GM19023 (cell line): ENCODE results near the gene BCAN.
"Not testable (repeated sequence)": the region's sequence is repeated elsewhere in the genome, so short reads cannot be mapped to it uniquely, and the experiment has no call there.

ENCODE experiments used
- ATAC-seq: cut with Tn5 transposase; IDR thresholded peaks from one replicate; pipeline ENCODE4 v1.9.1; 2021; ENCODE audit warnings: mild to moderate bottlenecking, moderate library complexity; ENCODE audit not compliant: unreplicated experiment

BCAN gene, protein sequence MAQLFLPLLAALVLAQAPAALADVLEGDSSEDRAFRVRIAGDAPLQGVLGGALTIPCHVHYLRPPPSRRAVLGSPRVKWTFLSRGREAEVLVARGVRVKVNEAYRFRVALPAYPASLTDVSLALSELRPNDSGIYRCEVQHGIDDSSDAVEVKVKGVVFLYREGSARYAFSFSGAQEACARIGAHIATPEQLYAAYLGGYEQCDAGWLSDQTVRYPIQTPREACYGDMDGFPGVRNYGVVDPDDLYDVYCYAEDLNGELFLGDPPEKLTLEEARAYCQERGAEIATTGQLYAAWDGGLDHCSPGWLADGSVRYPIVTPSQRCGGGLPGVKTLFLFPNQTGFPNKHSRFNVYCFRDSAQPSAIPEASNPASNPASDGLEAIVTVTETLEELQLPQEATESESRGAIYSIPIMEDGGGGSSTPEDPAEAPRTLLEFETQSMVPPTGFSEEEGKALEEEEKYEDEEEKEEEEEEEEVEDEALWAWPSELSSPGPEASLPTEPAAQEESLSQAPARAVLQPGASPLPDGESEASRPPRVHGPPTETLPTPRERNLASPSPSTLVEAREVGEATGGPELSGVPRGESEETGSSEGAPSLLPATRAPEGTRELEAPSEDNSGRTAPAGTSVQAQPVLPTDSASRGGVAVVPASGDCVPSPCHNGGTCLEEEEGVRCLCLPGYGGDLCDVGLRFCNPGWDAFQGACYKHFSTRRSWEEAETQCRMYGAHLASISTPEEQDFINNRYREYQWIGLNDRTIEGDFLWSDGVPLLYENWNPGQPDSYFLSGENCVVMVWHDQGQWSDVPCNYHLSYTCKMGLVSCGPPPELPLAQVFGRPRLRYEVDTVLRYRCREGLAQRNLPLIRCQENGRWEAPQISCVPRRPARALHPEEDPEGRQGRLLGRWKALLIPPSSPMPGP

DNA sequence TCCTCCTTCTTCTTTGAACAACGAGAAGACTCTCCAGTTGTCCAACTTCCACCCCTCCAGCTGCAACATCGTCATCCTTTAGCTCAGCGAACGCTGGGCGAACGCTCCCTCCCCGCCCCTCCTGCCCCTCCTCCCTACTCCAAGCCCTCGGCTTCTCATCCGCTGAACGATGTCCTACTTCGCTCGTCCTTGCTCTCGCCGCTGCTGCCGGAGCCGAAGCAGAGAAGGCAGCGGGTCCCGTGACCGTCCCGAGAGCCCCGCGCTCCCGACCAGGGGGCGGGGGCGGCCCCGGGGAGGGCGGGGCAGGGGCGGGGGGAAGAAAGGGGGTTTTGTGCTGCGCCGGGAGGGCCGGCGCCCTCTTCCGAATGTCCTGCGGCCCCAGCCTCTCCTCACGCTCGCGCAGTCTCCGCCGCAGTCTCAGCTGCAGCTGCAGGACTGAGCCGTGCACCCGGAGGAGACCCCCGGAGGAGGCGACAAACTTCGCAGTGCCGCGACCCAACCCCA is at the start of gene BCAN:
TSS of gene BCAN (plus strand) at position 357 of the 504 bp plus-strand sequence. CDS start 3,938 bp downstream, outside the sequence.
- ATAC-seq, result no peak

DNA sequence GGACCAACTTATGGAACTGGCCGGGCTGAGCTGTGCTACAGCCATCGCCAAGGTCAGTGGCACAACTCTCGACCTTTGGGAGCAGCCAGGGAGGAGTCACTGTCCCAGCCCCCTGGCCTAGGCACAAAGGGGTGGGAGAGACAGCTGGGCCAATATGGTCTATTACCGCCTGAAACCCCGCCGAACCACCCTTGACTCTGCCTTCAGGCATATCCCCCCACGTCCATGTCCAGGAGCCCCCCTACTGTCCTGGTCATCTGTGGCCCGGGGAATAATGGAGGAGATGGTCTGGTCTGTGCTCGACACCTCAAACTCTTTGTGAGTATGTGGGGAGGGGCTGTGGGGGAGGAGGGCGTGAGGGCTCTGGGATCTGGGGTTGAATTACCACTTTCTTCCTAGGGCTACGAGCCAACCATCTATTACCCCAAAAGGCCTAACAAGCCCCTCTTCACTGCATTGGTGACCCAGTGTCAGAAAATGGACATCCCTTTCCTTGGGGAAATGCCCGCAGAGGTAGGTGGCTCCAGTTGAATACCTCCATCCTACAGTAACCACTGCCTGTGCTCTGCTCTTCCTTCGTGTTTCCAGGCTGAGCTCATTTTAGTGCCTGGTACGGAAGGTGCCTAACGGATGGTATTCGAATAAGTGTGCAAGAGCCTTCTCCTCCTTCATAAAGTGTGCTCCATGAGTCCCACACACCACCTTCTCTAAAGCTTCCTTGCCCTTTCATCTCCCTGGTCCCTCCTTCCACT is 49.6 kb upstream of the BCAN start:
- no peak for ATAC-seq

DNA sequence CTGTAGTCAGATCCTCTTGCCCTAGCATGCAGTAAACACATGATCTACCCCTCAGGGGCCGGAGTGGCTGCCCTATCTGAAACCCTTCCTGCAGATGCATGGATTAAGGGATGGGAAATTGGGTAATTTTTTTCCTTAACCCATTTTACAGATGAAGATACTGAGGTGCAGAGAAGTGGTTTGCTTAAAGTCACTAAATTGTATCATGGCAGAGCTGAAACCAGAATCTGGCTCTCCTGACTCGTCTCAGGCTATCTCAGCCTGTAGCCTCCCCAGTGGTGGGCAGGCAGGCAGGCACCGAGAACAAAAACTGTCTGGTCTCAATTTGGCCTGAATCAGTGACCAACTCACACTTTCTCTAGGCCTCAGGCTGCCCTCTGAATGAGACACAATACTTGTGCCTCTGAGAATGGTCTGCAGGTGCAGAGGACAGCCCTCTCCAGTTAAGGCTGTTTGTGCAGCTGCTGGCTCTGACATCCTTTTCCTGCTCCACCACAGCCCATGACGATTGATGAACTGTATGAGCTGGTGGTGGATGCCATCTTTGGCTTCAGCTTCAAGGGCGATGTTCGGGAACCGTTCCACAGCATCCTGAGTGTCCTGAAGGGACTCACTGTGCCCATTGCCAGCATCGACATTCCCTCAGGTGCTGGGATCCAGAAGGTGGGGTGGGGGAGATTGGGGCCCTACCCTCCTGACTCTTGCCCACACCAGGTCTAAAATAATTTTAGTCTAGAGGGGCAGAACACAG is 48.8 kb upstream of the BCAN start:
- no peak for ATAC-seq

DNA sequence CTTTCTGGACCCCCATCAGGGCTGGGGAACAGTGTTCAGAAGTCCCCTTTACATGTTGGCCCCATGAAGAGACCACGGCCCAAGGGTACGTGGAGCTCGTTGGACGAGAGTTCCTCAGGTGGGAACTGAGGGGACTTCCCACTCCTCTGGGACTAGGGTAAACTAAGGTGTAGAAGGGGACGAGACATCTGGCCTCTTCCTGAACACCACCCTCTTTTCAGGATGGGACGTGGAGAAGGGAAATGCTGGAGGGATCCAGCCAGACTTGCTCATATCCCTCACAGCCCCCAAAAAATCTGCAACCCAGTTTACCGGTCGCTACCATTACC is 48.3 kb upstream of the BCAN start:
- no peak for ATAC-seq

DNA sequence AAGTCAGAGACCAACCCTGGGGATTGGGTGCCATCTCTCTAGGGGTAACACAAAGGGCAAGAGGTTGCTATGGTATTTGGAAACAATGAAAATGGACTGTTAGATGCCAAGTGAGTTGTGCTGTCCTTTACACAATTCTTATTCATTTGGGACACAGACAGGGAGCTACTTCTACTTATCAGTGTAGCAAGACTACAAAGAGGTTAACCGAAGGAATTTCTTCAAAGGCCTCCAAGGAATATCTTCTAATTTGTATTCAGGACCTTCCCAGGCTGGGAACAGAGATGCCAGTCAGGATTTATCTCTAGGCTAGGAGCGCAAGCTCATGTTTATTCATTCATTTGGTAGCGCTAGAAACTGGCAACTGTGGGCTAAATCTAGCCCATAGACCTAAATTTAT is 47.7 kb upstream of the BCAN start:
- no peak for ATAC-seq

DNA sequence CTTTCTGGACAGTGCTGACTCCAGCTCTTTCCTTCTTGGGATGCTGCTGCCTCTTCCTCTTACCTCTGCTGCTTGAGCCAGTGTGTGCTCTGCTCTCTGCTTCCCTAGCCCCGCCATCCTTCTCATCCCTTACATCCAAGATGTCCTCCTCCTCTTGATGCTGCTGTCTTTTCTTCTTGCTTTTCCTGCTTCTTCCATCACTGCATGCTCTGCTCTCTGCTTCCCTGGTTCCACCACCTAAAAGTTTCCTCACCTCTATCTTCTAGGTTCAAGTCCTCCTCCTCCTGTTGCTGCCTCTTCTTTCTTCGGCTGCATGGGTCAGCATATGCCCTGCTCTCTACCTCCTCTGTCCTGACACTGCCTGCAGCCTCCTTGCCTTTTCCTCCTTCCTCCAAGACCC is 46.9 kb upstream of the BCAN start:
- no peak for ATAC-seq

DNA sequence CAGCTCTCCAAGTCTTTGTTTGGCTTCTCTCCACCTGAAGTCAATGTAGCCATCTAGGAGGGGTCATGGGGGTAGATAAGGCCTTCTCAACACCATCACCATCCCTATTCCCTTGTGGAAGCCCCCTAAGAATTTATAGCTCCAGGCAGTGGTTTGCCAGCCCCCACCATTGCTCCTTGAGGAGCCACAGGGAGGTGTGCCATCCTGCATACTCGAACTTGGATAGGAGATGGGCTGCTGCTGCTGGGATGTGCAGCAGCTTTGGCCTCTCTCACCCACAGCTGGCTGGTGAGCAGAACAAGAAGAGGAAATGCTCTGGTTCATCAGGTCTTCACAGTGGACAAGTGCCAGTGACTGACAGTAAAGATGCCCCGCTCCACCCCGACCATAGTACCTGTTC is 45.5 kb upstream of the BCAN start:
- no peak for ATAC-seq

DNA sequence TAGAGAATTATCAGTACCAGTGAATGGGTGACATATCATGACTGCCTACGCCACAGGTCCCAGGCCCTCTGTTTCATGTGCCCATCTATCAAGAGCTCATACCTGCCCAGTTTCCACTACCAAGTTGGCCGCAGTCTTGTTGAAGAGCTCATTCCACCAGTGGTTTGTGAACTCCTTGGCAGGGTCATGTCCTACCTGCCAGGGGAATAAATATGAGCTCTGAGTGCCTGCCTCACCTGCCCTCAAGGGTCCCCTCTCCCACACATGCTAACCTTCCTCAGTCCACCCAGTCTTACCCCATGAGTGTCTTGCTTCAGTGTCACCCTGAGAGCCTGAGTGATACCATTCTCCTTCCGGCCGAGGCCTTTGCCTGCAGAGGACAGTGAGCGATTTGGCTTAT is 43.8 kb upstream of the BCAN start:
- no peak for ATAC-seq

DNA sequence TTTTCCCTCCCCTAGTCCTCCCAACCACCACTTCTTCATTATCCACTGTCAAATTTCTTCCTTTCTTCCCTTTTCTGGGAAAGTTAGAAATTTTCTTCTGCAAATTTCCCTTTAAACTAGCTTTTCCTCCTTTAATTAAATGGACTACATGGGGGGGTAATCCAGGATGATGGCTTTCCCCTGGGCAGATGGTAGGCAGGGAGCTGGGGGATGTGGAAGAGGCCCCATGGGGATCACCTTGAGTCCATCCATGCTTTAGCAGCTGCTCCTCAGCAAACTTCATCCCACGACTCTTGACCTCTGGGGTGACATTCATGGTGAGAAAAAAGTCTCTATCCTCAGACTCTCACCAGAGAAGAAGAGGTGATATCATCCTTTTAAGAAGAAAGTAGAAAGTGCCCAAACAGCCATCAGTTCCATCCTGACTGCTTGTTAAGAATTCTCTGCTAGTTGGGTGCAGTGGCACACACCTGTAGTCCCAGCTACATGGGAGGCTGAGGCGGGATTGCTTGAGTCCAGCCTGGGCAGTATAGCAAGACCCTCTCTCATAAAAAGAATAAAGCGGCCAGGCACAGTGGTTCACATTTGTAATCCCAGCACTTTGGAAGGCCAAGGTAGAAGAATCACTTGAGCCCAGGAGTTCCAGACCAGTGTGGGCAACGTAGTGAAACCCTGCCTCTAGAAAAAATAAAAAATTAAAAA is 43.0 kb upstream of the BCAN start:
- no peak for ATAC-seq

DNA sequence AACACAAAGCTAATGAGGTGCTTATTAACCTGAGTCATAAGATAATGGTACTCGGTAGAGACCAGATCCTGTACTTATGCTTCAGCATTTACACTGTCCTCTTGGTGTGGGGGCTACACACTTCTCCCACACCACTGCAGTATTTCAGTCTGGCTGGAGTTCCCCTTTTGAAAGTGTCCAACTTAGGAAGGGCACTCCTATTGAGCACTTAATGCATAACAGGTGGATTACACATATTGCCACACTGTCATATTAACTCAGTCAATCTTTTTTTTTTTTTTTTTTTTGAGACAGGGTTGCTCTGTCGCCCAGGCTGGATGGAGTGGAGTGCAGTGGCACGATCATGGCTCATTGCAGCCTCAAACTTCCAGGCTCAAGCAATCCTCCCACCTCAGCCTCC is 42.1 kb upstream of the BCAN start:
- ATAC-seq, result no peak

DNA sequence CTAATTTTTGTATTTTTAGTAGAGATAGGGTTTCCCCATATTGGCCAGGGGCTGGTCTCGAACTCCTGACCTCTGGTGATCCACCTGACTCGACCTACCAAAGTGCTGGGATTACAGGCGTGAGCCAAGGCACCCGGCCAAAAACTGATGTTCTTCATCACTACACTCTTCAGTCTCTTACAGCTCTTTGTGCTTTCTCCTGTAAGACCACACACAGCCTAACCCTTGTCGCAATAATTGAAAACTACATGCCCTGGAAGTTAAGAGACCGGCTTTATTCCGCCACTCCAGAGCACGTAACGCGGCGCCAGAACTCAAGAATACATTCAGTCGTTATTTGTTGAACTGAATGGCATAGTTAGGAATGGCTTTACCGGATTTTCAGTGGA is 41.2 kb upstream of the BCAN start:
- no peak for ATAC-seq

DNA sequence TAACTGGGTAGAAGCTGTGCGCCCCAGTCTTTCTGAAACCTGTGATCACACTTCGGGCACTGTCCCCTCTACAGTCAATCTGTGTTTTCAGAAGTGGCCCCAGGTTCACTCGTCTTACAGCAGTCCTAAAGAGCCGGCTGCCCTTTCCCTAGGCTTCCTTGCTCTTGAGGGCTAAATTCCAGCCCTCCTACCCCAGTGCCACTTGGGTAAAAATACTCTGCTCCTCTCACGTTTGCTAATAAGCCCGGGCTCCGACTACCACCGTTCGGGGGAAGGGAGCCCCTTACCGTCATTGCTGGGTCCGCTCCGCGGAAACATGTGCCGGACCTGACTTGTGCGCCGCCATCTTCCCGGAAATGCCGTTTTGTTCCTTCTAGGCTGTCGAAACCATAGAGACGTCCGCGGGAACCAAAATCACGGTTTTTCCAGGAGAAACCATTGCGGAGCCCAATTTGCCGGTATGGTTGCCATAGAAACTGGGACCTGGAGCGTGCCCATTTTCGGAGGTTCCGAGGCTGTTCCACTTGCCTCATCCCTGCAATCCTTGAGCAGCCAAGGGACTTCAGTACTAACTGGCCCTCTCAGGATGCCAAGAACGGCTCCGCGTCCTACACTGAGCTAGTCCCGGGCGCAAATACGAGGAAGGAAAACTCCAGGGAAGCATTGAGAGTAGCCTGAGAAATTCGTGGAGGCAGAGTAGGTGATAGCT is 40.6 kb upstream of the BCAN start, which contains the start of gene GPATCH4:
TSS of gene GPATCH4 (minus strand) at position 358 of the 709 bp plus-strand sequence.
- ATAC-seq, result peak; percentile 72

DNA sequence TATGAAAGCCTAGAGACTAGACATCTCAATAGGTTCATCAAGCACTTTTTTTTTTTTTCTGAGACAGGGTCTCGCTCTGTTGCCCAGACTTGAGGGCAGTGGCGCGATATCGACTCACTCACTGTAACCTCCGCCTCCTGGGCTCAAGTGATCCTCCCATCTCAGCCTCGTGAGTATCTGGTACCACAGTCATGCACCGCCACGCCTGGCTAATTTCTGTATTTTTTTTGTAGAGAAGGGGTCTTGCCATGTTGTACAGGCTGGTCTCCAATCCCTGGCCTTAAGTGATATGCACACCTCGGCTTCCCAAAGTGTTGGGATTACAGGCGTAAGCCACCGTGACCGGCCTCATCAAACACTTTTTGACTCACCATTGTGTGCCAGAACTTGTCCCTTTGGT is 40.0 kb upstream of the BCAN start:
- ATAC-seq, result no peak

DNA sequence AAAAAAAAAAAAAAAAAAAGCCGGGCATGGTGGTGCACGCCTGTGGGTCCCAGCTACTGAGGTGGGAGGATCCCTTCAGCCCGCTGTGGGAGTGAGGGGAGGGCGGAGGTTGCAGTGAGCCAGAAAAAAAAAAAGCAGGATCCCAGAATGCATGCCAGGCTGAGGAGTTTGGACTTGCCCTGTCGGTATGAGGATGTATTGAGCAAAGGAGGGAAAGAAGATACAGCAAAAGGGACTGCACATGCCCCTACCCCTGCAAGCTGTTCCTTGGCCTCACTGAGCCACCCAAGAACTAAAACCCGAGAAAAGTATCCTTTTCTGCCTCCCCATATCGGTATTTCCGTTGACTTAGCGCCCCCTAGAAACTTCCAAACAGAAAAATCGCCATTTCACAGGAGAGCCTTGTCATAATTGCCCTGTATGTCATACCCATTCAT is 39.3 kb upstream of the BCAN start:
- ATAC-seq, result no peak

DNA sequence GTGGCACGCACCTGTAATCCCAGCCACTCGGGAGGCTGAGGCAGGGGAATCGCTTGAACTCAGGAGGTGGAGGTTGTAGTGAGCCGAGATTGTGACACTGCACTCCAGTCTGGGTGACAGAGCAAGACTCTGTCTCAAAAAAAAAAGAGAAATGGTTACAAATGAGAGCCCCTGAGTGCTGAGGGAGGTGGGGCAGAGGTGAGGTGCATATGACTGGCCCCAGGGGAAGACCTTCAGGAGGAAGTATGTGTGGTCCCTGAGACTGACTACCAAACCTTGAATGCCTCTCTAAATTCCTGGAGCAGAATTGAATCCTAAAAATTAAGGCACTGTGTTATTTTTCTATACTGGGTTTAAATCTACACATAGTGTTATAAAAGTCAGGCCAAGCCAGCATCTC is 34.6 kb upstream of the BCAN start:
- not testable (repeated sequence) for ATAC-seq

DNA sequence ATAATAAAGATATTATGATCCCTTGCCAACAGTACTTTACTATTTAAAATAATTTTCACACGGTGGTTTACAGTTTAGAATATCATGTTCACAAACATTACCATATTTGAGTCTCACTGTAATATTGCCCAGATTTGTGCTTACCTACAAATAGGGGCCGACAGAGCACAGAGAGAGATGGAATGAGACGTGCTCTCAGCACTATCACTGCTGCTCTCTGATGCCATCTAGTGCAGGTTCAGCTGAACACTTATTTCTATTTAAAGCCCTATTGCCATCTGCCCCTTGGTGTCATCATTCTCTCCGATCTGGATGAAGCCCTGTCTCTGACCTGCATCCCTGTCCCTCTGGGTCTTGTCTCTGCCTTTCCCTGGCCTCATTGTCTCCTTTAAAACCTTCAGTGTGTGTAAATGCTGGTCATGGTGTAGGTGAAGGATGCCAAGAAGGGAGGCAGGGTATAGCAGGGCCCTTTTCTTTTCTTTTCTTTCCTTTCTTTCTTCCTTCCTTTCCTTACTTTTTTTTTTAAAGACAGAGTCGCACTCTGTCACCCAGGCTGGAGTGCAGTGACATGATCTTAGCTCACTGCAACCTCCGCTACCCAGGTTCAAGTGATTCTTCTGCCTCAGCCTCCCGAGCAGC is 33.8 kb upstream of the BCAN start:
- ATAC-seq, result no peak

DNA sequence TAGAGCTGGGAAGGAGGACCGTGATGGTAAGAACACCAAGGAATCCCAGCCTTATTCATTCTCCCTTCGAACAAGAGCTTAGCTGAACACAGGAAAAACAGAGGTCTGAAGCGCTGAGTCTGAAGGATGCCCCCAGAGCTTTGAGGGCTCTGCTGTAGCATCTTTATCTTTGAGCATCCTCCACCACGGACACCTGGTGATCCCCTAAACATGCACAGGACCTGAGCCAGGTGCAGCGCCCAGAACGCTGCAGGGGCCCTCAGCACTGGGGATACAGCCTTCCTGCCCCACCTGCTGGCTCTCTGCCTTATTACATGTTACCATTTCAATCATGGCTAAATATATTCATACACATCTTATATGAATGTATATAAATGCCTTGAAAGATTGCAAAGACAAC is 32.9 kb upstream of the BCAN start:
- ATAC-seq, result no peak

DNA sequence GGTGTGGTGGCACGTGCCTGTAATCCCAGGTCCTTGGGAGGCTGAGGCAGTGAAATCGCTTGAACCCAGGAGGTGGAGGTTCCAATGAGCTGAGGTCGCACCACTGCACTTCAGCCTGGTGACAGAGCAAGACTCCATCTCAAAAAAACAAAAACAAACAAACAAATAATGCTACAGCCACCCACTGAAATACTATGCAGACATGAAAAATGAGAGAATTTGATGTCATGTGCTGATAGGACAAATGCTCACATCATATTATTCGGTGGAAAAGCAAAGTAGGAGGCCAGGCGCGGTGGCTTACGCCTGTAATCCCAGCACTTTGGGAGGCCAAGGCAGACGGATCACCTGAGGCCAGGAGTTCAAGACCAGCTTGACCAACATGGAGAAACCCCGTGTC is 31.8 kb upstream of the BCAN start:
- ATAC-seq, result not testable (repeated sequence)

DNA sequence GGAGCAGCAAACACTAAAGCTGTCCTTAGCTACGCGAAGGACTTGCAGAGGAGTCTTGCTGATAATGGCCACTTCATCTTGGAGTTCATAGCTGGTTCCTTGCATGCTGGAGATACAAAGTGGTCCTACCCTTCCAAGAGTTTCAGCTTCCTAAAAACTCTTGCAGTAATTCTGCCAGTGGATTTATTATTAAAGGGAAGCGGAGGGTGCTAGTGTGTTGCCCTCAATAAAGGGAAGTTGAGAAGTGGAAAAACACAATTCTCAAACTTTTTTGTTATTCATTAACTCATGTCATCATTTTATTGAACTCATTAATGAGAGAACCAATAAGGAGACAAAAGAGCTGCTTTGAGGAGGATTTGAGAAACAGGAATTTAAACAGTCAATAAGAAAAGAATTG is 29.3 kb upstream of the BCAN start:
- no peak for ATAC-seq
